Activated B cell treated with CpG ODN at 0.5 μM for 24 hours (primary cell): ENCODE results near the gene LRRC61. TPM values are rescaled to one million over a fixed set of nuclear protein-coding genes. Genes with fewer than 3 reads are reported as not detected.

Source experiments
- ATAC-seq: fragments of 200-7000 bp; cut with Tn5 transposase; one replicate; pipeline ENCODE4 v1.10.0; 2021; ENCODE audit warnings: low read depth, mild to moderate bottlenecking, moderate library complexity
- CTCF ChIA-PET: fragments of 350-600 bp; sonication (Branson Sonifier 250); formaldehyde crosslinking; loops from one replicate; lab custom pipeline; 2021; ENCODE audit warnings: antibody characterized with exemption; lab: Charles Lee
- POLR2A ChIA-PET: fragments of 350-600 bp; sonication (Branson Sonifier 250); formaldehyde crosslinking; loops from one replicate; lab custom pipeline; 2021; ENCODE audit warnings: antibody characterized with exemption; lab: Charles Lee
- DNase-seq: peaks from one replicate; pipeline ENCODE4 v3.0.0; 2022
- H3K27ac Mint-ChIP-seq: one replicate; pipeline ENCODE4 v1.8.0; 2020; ENCODE audit warnings: mixed read lengths
- H3K27me3 Mint-ChIP-seq: one replicate; pipeline ENCODE4 v1.8.0; 2021; ENCODE audit warnings: mixed read lengths
- H3K36me3 Mint-ChIP-seq: one replicate; pipeline ENCODE4 v1.8.0; 2021; ENCODE audit warnings: low read depth, mixed read lengths
- H3K4me1 Mint-ChIP-seq: one replicate; pipeline ENCODE4 v1.8.0; 2021; ENCODE audit warnings: mixed read lengths
- H3K4me3 Mint-ChIP-seq: one replicate; pipeline ENCODE4 v1.8.0; 2020; ENCODE audit warnings: mild to moderate bottlenecking, mixed read lengths
- H3K9me3 Mint-ChIP-seq: one replicate; pipeline ENCODE4 v1.8.0; 2020; ENCODE audit warnings: mixed read lengths
- intact Hi-C: fragments of 100-400 bp; cut with micrococcal nuclease; formaldehyde crosslinking; loops from one replicate; pipeline ENCODE4 v1.15.1; 2024
- total RNA-seq: library from RNA; stranded (reverse); gene quantifications from 2 replicates; pipeline ENCODE4 v1.2.3, GENCODE V29; 2022
- TF ChIP-seq, protein P1 (sequence below): fragments of 200-600 bp; IDR thresholded peaks from one replicate; pipeline ENCODE4 v1.8.0; 2022; ENCODE audit warnings: antibody characterized with exemption, mild to moderate bottlenecking

Gene LRRC61
- total RNA-seq, 1 donor from 2014 or later, result 11.0 TPM

- TF ChIP-seq, protein P1, sequence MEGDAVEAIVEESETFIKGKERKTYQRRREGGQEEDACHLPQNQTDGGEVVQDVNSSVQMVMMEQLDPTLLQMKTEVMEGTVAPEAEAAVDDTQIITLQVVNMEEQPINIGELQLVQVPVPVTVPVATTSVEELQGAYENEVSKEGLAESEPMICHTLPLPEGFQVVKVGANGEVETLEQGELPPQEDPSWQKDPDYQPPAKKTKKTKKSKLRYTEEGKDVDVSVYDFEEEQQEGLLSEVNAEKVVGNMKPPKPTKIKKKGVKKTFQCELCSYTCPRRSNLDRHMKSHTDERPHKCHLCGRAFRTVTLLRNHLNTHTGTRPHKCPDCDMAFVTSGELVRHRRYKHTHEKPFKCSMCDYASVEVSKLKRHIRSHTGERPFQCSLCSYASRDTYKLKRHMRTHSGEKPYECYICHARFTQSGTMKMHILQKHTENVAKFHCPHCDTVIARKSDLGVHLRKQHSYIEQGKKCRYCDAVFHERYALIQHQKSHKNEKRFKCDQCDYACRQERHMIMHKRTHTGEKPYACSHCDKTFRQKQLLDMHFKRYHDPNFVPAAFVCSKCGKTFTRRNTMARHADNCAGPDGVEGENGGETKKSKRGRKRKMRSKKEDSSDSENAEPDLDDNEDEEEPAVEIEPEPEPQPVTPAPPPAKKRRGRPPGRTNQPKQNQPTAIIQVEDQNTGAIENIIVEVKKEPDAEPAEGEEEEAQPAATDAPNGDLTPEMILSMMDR, result no peak
- ChIA-PET CTCF (interaction anchor here (0.9 kb wide), 1 partner anchor 25 kb away, joined by 3 read pairs; a partner anchor contains a TSS), POLR2A (interaction anchor here (0.5 to 4.8 kb wide), 8 partner anchors 13 to 61 kb away, joined by 3 to 261 read pairs (median 3); partner anchors contain the start of genes ACTR3C, LRRC61 and REPIN1)
- H3K27me3 Mint-ChIP-seq, result no peaks in the 10 kb centered on the region
- H3K27ac Mint-ChIP-seq, result peak overlapping the region; percentile 88
- ATAC-seq (no peak), DNase-seq (peak; percentile 21)
- no peaks in the 10 kb centered on the region for H3K9me3 Mint-ChIP-seq
- intact Hi-C loops, result no loop called here
- H3K36me3 Mint-ChIP-seq, result peaks cover 4% of the 10 kb centered on the region
- peaks cover 66% of the 10 kb centered on the region for H3K4me1 Mint-ChIP-seq
- peak overlapping the region; percentile 90 for H3K4me3 Mint-ChIP-seq
Measured at GRCh38 chr7:150380463-150380862, 57.3 kb downstream of the LRRC61 start.

DNA sequence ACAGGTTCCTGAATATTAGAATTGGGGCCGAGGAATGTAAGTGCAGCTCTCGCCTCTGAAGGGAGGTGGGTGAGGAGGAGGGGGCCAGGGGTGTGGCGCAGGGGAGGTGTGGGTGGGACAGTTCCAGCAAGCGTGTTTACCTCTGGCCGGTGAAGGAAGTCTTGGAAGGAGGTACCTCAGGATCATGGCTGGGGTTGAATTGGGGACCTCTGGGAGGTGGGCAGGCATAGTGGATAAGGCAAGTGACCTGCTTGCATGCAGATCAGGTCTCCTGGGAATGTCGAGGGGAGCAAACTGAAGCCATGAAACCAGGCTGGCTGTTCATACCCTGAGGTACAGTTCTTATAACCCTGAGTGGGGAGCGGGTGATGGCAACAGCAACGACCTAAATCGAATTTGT is 57.9 kb downstream of the LRRC61 start:
- H3K27me3 Mint-ChIP-seq, result no peaks in the 10 kb centered on the region
- TF ChIP-seq, protein P1, result no peak
- H3K4me1 Mint-ChIP-seq, result peaks cover 59% of the 10 kb centered on the region
- no peaks in the 10 kb centered on the region for H3K9me3 Mint-ChIP-seq
- H3K36me3 Mint-ChIP-seq, result no peaks in the 10 kb centered on the region
- ATAC-seq, result no peak
- H3K4me3 Mint-ChIP-seq, result peak overlapping the region; percentile 90
- no peak for DNase-seq
- H3K27ac Mint-ChIP-seq, result peak overlapping the region; percentile 88
- intact Hi-C loops, result no loop called here
- ChIA-PET POLR2A (interaction anchor here (0.9 to 4.8 kb wide), 5 partner anchors 14 to 39 kb away, joined by 3 to 261 read pairs (median 5); partner anchors contain the start of gene REPIN1), CTCF (no interaction called here)

- DNase-seq (no peak), ATAC-seq (no peak)
- Mint-ChIP-seq H3K27ac (no peak overlapping the region), H3K4me1 (peaks cover 53% of the 10 kb centered on the region), H3K27me3 (no peaks in the 10 kb centered on the region), H3K36me3 (no peaks in the 10 kb centered on the region), H3K4me3 (no peak overlapping the region), H3K9me3 (no peaks in the 10 kb centered on the region)
- CTCF ChIA-PET, result no interaction called here
- TF ChIP-seq, protein P1, result no peak
- intact Hi-C loops, result no loop called here
- POLR2A ChIA-PET, result interaction anchor here (3.5 kb wide), 1 partner anchor 25 kb away, joined by 16 read pairs; a partner anchor contains a TSS
Measured at GRCh38 chr7:150381785-150382122, 58.6 kb downstream of the LRRC61 start.

DNA sequence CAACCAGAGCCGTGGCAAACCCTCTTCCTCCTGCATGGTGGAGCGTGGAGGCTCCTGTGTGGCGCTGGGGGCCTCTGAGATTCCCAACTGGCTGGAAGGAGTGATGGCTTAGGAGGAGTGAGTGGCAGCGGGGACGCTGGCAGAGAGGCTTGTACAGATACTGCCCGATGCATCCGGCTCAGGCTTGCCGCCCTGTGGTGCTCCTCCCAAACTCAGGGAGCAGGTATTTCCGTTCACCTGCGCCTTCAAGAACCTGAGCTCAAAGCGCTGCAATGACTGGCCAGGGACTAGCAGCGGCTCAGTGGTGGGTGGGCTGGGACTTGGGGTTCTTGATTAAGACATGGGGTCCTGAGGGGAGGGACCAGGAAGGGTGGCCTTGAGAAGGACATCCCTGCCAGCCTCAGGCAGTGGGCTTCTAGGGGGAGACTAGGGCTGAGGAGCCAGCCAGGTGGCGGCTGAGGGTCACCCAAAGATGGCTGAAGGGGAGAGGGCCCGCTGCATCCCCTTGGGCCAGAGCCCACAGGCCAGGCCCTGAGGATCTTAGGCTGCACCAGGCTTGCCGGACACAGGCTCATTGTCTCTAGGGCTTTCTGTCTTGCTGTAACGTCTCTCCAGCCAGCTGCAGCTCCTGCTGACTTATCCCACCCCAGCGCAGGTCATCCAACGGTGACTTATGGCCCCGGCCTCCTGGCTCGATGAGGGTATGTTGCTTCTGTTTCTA is 59.1 kb downstream of the LRRC61 start:
- Mint-ChIP-seq H3K4me3 (no peak overlapping the region), H3K27ac (peak overlapping the region; percentile 59), H3K4me1 (peaks cover 47% of the 10 kb centered on the region), H3K9me3 (no peaks in the 10 kb centered on the region), H3K36me3 (no peaks in the 10 kb centered on the region), H3K27me3 (no peaks in the 10 kb centered on the region)
- intact Hi-C loops, result no loop called here
- CTCF ChIA-PET, result no interaction called here
- ATAC-seq, result no peak
- POLR2A ChIA-PET, result interaction anchor here (3.5 kb wide), 1 partner anchor 24 kb away, joined by 16 read pairs; a partner anchor contains a TSS
- peak; percentile 10 for DNase-seq
- TF ChIP-seq, protein P1, result no peak

- H3K4me1 Mint-ChIP-seq, result peaks cover 42% of the 10 kb centered on the region
- POLR2A ChIA-PET, result interaction anchor here (3.5 kb wide), 1 partner anchor 24 kb away, joined by 16 read pairs; a partner anchor contains a TSS
- H3K36me3 Mint-ChIP-seq, result no peaks in the 10 kb centered on the region
- TF ChIP-seq, protein P1, result no peak
- peak overlapping the region; percentile 59 for H3K27ac Mint-ChIP-seq
- no peak for ATAC-seq
- CTCF ChIA-PET, result no interaction called here
- DNase-seq, result no peak
- no peaks in the 10 kb centered on the region for H3K9me3 Mint-ChIP-seq
- H3K4me3 Mint-ChIP-seq, result peak overlapping the region; percentile 9
- intact Hi-C loops, result no loop called here
- H3K27me3 Mint-ChIP-seq, result no peaks in the 10 kb centered on the region
Measured at GRCh38 chr7:150382844-150383225, 59.7 kb downstream of the LRRC61 start.
